ENCODE results near the gene KLHL13.
"Not testable (repeated sequence)": the region's sequence is repeated elsewhere in the genome, so short reads cannot be mapped to it uniquely, and the experiment has no call there.

KLHL13 gene

DNA sequence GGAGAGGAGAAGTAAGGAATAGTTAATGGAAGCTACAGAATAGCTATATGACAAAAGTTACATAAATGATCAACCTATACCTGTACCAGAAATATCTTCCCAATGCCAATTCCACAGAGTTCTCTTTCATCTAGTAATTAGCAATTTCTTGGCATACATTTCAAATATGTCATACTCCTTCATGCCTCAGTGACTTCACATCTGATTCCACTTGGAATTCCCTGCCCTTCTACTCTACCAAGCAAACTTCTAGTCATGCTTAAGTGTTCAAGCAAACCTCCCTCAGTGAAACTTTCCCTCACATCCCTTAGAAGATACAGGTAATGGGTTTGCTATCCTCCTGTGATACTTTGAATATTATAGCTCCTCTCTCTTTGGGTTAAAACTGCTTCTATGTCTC is 127.1 kb downstream of the KLHL13 start:
- no peak for DNase-seq

GRCh38 chrX:117987373-117987772 is 129.2 kb downstream of the KLHL13 start:
- no peak for DNase-seq

GRCh38 chrX:117985241-117985640 is 131.4 kb downstream of the KLHL13 start:
- DNase-seq: no peak

- no peak for DNase-seq
Measured at GRCh38 chrX:117982694-117983392, 133.8 kb downstream of the KLHL13 start.

DNA sequence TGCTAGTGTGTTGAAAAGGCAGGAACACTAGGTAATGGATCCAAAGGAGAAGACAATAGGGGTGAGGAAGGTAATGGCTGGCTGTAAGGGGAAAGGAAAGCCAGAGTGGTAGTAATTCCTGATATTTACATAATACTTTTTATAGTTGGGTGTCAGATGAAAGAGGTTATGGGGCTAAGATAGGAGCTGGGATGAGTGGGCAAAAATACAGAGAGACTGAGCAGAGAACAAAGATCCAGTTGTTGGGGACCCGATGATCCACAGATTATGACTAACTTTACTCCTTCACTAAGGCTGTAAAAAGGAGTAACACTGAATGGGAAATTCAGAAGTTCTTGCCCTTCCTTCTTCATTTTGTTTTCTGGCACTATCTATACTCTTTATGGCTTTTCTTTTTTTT is 138.2 kb downstream of the KLHL13 start:
- DNase-seq: no peak

DNA sequence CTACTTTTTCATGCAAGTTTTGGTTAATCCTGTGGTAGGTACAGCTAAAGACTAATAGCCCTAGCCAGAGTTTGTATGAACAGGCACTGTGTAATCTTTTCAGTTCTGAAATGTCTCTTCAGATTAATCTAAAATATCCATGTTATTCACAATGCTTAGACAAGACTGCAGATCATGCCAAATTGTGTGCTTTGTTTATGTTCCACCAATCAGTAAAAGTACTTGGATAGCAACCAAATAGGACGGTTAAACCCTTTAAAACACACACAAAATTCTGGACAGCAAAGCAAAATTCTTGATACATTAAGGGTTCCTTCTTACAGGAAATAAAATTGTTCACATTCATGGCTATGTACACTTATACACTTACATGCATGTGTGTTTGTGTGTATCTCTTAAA is 139.1 kb downstream of the KLHL13 start:
- DNase-seq: no peak

GRCh38 chrX:117973110-117973807 is 143.4 kb downstream of the KLHL13 start:
- no peak for DNase-seq

GRCh38 chrX:117972711-117973109 is 143.9 kb downstream of the KLHL13 start:
- DNase-seq: no peak

DNA sequence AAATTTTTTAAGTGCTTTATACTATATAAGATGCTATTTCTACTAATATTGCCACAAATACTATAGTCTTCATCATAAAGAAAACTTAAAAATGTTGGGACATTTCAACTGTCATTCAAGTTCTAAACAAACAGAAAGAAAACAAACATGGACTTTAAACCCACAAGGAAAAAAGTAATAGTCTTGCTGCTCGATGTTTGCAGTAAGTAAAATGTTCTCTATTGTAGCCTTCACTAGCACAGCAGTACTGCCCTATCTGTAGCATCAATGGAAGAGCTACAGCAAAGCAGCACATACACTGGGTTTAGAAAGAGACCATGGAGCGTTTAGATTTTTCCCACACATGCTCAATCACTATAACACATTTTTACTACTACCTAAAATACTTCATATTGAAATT is 146.8 kb downstream of the KLHL13 start:
- no peak for DNase-seq

DNA sequence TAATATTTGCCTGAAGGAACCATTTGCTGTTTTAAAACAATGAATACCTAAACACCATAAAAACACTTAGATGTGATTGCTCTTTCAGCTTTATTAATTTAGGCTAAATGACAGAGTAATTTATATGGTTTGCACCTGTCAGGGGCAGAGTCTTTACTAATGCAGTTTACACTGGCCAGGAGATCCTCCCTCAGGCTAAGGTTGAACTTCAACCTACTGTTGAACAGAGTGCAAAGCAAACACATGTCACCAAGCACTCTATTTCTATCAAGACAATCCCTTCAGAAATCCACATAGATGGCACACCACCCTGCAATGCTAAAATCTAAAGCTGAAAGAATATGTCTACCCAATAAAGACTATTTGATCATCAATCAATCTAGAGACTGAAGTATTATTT is 147.3 kb downstream of the KLHL13 start:
- no peak for DNase-seq

GRCh38 chrX:117959045-117959444 is 157.6 kb downstream of the KLHL13 start:
- no peak for DNase-seq

- no peak for DNase-seq
Measured at GRCh38 chrX:117957128-117957527, 159.5 kb downstream of the KLHL13 start.

DNA sequence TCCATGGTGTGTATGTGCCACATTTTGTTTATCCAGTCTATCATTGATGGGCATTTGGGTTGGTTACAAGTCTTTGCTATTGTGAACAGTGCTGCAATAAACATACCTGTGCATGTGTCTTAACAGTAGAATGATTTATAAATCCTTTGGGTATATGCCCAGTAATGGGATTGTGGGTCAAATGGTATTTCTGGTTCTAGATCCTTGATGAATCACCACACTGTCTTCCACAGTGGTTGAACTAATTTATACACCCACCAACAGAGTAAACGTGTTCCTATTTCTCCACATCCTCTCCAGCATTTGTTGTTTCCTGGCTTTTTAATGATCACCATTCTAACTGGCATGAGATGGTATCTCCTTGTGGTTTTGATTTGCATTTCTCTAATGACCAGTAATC is 177.3 kb downstream of the KLHL13 start:
- DNase-seq: not testable (repeated sequence)

DNA sequence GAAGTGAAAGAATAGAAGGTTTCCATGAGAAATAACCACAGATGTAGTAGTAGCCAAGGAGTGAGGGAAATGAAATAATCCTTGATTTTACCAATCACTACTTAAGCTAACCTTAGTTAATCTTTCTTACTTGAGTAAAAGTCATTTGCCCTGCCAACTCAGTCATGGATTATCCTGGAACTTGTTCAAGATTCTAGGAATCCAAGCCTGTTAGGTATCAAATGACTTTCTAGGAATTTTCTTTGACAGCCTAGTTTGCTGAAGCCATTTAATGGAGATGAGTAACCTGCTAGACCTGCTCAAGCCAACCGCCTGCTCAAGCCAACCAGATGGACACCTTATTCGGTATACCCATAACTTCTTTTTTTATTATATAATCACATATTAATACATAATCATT is 180.5 kb downstream of the KLHL13 start:
- DNase-seq: no peak

DNA sequence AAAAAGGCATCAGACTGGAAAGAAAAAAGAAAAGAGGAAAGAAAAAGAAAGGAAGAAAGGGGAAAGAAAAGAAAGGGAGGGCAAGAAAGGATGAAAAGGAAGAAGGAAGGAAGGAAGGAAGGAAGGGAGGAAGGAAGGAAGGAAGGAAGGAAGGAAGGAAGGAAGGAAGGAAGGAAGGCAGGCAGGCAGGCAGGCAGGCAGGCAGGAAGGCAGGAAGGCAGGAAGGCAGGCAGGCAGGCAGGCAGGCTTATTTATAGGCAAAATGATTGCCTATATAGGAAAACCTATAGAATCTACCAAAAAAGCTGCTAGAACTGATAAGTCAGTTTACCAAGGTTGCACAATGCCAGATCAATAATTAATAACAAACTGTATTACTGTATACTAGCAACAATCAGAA is 186.5 kb downstream of the KLHL13 start:
- DNase-seq: not testable (repeated sequence)

DNA sequence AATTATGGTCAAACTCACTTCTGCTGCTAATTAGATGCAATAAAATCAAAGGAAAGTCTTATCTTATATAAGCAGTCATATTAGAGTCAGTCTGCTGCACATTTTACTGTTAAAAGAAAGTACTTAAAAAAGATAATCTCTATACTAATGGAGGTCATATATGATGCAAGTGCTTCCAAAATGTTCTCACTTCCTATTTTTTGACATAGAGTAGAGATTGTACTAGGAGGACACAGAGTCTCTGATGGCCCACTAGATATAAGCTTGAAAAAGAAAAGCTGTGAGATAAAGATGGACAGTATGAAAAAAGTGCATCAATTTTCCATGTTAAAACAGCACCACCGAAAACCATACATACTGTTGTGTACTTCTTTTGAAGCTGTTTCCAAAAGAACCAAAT is 196.9 kb downstream of the KLHL13 start:
- no peak for DNase-seq

- no peak for DNase-seq
Measured at GRCh38 chrX:117910216-117910615, 206.4 kb downstream of the KLHL13 start.

DNA sequence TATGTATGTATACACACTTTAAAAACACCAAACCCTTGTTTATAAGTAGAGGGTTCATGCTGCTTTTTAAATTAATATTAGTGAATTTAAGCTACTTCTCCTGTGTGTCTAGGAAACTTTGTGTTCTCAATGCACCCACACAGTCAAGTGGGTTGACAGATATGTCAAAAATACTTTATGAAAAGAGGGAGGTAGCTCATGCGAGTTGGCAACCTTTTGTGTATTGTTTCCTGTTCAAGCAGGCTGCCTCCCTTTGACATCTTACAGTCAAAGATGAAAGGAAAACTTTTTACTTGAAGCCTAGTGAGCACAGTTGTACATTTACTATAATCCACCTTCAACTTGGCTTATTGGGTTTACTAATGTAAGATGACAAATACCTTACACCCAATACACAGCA is 218.4 kb downstream of the KLHL13 start:
- no peak for DNase-seq

DNA sequence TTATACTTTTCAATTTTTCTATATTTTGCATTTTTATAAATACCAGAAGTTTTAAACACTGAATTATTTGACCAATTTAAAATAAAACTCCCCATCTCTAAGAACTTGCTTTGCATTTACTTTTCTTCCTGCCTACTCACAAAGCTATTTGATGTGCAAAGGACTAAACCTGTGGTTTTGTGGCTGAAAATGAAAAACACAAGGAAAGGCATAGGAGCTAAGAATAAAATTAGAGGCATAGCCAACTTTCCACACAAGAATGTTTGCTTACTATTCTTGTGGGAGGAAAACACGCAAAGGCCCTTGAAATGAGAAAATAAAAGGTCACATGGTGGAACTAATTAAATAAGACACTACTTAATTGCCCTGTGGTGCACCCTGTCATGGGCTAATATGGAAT is 221.2 kb downstream of the KLHL13 start:
- DNase-seq: no peak

DNA sequence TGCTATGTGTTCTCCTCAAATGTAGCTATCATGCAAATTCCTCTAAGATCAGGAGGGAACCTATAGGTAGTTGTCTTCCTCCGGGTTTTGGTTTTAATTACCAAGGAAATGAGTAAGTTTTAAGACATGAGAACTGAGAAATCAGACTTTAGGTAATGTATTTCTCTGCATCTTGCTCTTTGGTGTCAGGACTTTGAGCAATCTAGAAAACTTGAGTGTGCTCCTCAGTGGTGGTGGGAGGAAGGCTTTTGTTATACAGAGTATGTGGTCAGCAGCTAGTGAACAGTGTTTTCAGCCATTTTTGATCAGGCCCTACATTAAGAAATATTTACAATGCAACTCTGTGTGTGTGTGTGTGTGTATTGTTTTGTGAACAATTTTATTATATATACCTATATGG is 224.1 kb downstream of the KLHL13 start:
- no peak for DNase-seq

- DNase-seq: no peak
Measured at GRCh38 chrX:117871796-117872195, 244.8 kb downstream of the KLHL13 start.

- no peak for DNase-seq
Measured at GRCh38 chrX:117860517-117860916, 256.1 kb downstream of the KLHL13 start.

DNA sequence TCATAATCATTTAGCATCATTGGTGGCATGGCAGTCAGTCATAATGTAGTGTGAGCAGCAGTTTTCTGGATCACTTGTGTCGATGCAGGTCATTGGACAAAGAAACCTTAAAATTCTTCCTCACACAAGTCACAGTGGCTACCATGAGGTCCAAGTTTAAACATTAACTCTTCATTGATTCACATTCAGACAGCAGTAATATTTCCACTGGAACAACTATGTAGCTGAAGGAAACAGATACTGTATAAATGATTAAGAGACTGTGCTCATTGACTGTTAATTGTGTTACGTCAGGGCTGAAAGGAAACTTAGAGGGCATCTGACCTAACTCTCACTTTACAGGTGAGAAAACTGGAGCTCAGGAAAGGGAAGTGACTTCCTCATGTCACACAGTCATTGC is 261.8 kb downstream of the KLHL13 start:
- no peak for DNase-seq

DNA sequence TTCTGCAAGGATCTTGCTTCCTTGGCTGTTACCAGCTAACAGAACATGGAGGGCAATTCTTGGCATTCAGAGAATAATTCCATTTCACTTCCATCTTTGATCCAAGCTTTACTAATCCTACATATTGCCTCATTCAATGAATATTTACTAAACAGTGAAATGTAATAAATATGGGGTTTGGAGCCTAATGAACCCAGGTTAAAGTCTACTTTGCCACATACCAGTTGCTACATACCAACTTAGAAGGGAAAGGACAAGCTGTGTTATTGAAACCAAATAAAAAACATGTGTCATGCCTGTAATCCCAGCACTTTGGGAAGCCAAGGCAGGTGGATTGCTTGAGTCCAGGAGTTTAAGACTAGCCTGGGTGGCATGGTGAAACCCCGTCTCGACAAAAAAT is 265.6 kb downstream of the KLHL13 start:
- no peak for DNase-seq

All from NCI-H2107 (cell line).